ENCODE results near the gene TXNRD1. TPM values are rescaled to one million over a fixed set of nuclear protein-coding genes. Genes with fewer than 3 reads are reported as not detected.
"Not testable (repeated sequence)": the region's sequence is repeated elsewhere in the genome, so short reads cannot be mapped to it uniquely, and the experiment has no call there.

Gene TXNRD1
- 83.7 and 96.4 TPM in 2 replicates for total RNA-seq

DNA sequence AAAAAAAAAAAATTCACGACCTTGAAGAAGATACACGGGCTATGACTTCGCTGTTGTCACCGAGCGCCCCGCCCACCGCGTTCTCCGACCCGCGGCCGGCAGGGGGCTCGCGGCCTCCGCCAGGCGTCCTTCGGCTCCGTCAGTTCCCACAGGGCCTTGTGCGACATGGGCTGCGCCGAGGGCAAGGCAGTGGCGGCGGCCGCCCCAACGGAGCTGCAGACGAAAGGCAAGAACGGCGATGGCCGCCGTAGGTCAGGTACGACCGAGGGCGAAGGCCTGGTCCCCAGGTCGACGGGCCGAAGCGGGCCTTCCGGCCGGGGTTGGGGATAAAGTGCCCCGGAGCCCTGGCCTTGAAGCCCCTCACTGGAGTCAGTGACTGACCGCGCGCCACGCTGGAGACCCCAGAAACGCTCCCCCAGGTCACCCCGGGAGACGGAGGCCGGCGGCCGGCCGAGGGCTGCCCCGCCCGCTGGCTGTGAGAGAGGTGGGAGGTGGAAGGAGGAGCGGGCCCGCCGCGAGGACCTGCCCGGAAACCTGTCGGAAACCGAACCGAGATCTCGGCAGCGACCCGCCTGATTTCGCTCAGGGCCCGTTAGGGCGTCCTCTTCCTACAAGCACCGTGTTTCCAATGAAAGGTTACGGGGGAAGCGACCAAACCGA is at the start of gene TXNRD1:
Gene TXNRD1 (plus strand): TSS at position 142 of the 660 bp plus-strand sequence. CDS start 24 bp downstream, at position 166.
- Mint-ChIP-seq H3K27me3 (ENCODE audit: low read depth) (no peaks in the 10 kb centered on the region), H3K4me3 (ENCODE audit: low read depth) (peak within 1 kb of the TSS; percentile 72), H3K27ac (peak within 1 kb of the TSS; percentile 61), H3K4me1 (ENCODE audit: low read depth) (peaks cover 31% of the 10 kb centered on the region), H3K36me3 (ENCODE audit: low read depth) (no peaks in the 10 kb centered on the region), H3K9me3 (no peaks in the 10 kb centered on the region)
- intact Hi-C loops (cut with micrococcal nuclease): loop anchor here (1.0 to 5.0 kb wide), 3 partner anchors 77 to 142 kb away; partner anchors contain the start of genes EID3 and NFYB
- DNase-seq (ENCODE audit: low spot score): peak; percentile 78

DNA sequence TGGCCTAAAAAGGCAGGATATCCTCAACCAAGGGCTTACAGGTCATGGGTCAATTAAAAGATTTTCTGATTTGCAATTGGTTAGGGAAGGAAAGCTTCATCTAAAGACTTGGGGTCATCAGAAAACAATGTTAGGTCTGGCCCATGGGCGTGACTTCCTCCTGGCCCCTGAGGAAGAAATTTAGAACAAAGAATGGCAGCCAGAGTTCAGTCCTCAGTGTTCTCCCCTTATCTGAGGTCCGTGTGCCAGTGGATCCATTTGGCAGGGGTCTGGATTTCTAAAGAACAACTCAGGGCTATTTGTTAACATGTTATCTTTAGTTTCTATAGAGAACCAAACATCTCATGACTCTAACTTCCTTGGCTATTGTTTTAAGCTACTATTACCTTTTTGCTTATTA is 49.8 kb upstream of the TXNRD1 start:
- no peak overlapping the region for H3K4me3 Mint-ChIP-seq (ENCODE audit: low read depth)
- H3K36me3 Mint-ChIP-seq (ENCODE audit: low read depth): no peaks in the 10 kb centered on the region
- no peak for DNase-seq (ENCODE audit: low spot score)
- H3K27me3 Mint-ChIP-seq (ENCODE audit: low read depth): peaks cover 8% of the 10 kb centered on the region
- no peaks in the 10 kb centered on the region for H3K4me1 Mint-ChIP-seq (ENCODE audit: low read depth)
- intact Hi-C loops (cut with micrococcal nuclease): no loop called here
- H3K9me3 Mint-ChIP-seq: no peaks in the 10 kb centered on the region
- H3K27ac Mint-ChIP-seq: no peak overlapping the region

DNA sequence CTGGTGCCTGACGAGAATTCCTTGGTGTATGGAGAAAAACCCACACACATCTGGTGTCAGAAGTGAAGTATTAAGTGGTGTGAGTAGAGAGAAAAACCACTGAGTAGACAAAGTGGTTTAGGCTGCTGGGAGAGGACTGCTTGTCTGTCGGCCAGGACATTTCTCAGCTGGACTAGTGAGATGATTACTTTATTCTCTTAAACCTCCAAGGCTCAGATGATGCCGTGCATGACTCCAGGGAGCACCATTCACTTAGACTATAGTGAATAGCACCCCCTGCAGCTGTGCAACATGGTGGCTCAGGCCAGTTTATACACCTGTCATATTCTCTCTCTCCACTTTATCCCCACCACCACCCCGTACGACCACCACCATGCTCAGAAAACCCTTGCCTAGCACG is 49.1 kb upstream of the TXNRD1 start:
- peaks cover 8% of the 10 kb centered on the region for H3K27me3 Mint-ChIP-seq (ENCODE audit: low read depth)
- no peak overlapping the region for H3K4me3 Mint-ChIP-seq (ENCODE audit: low read depth)
- no peaks in the 10 kb centered on the region for H3K9me3 Mint-ChIP-seq
- intact Hi-C loops (cut with micrococcal nuclease): no loop called here
- H3K36me3 Mint-ChIP-seq (ENCODE audit: low read depth): no peaks in the 10 kb centered on the region
- no peak overlapping the region for H3K27ac Mint-ChIP-seq
- H3K4me1 Mint-ChIP-seq (ENCODE audit: low read depth): no peaks in the 10 kb centered on the region
- DNase-seq (ENCODE audit: low spot score): no peak

DNA sequence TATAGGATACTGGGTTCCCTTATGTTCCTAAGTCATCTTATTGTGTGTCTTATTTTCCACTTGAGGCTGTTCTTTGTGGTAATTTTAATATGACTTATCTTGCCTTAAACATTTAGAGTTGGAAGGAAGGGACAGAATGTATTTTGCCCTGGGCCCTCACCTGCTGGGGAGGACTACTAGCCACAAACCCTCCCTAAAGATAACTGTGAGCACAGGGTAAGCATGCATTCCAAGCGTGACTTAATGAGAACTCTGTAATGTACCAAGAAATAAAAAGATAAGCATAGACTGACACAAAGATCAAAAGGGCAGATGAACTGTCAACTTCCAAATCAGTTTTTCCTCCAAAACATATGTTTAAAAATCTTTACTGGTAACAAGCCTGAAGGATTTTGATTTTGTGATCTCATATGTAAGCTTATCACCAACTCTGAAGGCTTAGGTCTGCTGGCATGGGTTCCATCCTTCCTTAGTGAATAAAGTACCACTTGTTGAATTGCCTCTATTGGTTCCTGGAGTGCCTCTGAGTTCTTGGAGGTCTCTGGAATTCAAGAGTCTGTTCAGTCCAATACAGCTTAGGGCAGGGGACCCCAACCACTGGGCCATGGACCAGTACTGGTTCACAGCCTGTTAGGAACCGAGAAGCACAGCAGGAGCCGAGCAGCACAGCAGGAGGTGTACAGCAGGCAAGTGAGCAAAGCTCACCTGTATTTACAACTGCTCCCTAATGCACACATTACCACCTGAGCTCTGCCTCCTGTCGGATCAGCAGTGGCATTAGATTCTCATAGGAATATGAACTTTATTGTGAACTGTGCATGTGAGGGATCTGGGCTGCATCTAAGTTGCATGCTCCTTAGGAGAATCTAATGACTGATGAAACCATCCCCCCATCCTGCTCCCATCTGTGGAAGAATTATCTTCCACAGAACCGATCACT is 47.8 kb upstream of the TXNRD1 start:
- DNase-seq (ENCODE audit: low spot score): no peak
- intact Hi-C loops (cut with micrococcal nuclease): no loop called here
- peaks cover 5% of the 10 kb centered on the region for H3K27me3 Mint-ChIP-seq (ENCODE audit: low read depth)
- H3K36me3 Mint-ChIP-seq (ENCODE audit: low read depth): no peaks in the 10 kb centered on the region
- H3K9me3 Mint-ChIP-seq: no peaks in the 10 kb centered on the region
- no peak overlapping the region for H3K27ac Mint-ChIP-seq
- H3K4me3 Mint-ChIP-seq (ENCODE audit: low read depth): no peak overlapping the region
- no peaks in the 10 kb centered on the region for H3K4me1 Mint-ChIP-seq (ENCODE audit: low read depth)

DNA sequence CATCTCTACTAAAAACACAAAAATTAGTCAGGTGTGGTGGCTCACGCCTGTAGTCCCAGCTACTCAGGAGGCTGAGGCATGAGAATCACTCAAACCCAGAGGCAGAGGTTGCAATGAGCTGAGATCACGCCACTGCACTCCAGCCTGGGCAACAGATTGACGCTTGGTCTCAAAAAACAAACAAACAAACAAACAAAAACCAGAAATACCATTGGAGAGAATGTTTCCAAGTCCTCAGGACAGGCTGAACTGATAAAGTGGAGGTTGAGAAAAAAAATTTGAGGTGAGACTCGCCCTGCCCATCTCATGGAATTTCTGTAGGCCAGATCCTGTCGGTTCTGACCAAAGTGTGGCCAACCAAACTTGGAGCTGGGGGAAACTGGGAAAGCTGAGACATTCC is 47.0 kb upstream of the TXNRD1 start:
- no peak overlapping the region for H3K4me3 Mint-ChIP-seq (ENCODE audit: low read depth)
- intact Hi-C loops (cut with micrococcal nuclease): no loop called here

DNA sequence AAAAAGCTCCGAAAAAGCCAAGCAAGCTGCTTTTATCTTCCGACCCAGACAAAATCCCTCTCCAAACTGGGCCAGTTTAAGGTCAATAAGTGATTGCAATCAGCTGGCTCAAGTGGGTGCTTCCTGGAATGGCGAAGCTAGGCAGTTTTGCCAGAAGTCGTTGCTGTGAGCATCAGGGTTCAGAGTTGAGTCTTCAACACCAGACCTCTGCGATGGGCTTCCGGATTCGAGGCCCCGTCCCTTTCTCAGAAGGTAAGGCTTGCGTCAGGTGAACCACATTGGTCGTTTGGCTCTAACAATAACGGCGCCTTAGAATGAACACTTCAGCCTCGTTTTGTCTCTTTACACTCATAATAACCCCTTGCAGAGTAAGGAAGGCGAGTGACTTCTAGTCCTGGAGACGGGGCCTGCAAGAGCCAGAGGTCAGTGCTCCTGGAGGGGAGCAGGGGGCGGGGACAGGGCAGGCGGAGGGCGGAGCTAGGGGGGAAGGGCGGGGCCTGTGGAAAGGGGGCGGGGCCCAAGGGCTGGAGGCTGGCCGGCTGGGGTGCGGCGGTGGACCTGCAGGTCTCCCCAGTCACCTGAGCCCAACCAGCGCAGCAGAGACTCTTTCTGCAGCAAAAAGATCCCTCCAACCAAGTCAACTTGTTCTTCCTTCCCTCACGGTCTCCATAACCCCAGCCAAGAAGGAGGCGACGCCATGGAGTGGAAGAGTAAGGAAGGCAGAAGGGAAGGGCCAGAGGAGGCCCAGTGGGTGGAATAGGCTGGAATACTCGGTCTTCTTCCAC is 43.6 kb upstream of the TXNRD1 start:
- no peak overlapping the region for H3K4me3 Mint-ChIP-seq (ENCODE audit: low read depth)
- intact Hi-C loops (cut with micrococcal nuclease): no loop called here
- H3K36me3 Mint-ChIP-seq (ENCODE audit: low read depth): no peaks in the 10 kb centered on the region
- H3K9me3 Mint-ChIP-seq: no peaks in the 10 kb centered on the region
- H3K27me3 Mint-ChIP-seq (ENCODE audit: low read depth): peaks cover 5% of the 10 kb centered on the region
- no peak overlapping the region for H3K27ac Mint-ChIP-seq
- no peaks in the 10 kb centered on the region for H3K4me1 Mint-ChIP-seq (ENCODE audit: low read depth)
- no peak for DNase-seq (ENCODE audit: low spot score)

More for the DNA sequence above, 47.0 kb upstream of the TXNRD1 start:
- no peaks in the 10 kb centered on the region for H3K9me3 Mint-ChIP-seq
- no peak overlapping the region for H3K27ac Mint-ChIP-seq
- H3K4me1 Mint-ChIP-seq (ENCODE audit: low read depth): no peaks in the 10 kb centered on the region
- H3K36me3 Mint-ChIP-seq (ENCODE audit: low read depth): no peaks in the 10 kb centered on the region
- no peak for DNase-seq (ENCODE audit: low spot score)
- H3K27me3 Mint-ChIP-seq (ENCODE audit: low read depth): peaks cover 5% of the 10 kb centered on the region

DNA sequence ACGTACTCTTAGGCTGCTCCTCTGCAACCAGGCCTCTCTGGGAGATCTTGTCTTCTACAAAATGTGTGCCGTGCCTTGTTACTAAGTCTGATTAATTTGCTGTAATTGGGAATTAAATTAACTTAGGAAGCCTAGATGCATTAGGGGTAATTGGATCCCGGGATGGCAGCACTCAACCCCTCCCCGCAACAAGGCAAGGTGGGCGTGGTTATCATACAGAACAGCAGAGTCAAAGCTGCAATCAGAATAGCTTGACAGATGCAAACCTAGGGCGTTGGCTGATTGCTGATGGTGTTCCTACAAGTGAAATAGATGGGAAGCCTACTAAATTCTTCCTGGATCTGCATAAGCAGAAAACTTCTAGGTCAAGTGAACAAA is 43.0 kb upstream of the TXNRD1 start:
- no peak for DNase-seq (ENCODE audit: low spot score)
- Mint-ChIP-seq H3K36me3 (ENCODE audit: low read depth) (no peaks in the 10 kb centered on the region), H3K4me3 (ENCODE audit: low read depth) (no peak overlapping the region), H3K9me3 (no peaks in the 10 kb centered on the region), H3K4me1 (ENCODE audit: low read depth) (peaks cover 5% of the 10 kb centered on the region), H3K27ac (no peak overlapping the region), H3K27me3 (ENCODE audit: low read depth) (peaks cover 5% of the 10 kb centered on the region)
- intact Hi-C loops (cut with micrococcal nuclease): no loop called here

DNA sequence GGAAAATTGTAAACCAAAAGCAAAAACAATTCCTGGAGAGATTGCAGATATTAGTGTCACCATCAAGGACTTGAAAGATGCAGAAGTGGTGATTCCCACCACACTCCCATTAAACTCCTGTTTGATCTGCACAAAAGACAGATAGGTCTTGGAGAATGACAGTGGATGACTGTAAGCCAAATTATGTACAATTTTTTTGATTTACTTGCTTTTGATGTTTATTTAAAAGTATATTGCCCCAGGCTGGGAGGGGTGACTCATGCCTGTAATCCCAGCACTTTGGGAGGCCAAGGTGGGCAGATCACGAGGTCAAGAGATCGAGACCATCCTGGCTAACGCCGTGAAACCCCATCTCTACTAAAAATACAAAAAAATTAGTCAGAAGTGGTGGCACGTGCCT is 41.8 kb upstream of the TXNRD1 start:
- H3K4me1 Mint-ChIP-seq (ENCODE audit: low read depth): peaks cover 14% of the 10 kb centered on the region
- not testable (repeated sequence) for H3K27me3 Mint-ChIP-seq (ENCODE audit: low read depth)

DNA sequence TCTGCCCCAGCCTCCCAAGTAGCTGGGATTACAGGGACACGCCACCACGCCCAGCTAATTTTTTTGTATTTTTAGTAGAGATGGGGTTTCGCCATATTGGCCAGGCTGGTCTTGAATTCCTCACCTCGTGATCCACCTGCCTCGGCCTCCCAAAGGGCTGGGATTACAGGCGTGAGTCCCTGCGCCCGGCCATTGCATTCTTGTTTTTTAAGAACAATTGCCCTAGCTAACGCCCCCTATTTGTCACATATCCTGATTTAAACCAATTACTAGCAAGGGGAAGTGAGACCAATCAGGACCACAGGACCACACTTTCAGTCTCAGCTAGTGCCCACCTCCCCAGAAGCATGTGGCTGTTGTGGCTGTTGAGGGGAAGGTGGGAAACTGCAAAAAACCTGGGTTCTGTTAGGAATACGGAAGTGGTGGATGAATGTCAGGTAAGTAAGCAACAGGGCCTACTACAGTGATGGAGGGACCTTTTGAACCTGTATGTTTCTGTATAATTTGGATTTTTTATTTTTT is 39.8 kb upstream of the TXNRD1 start:
- H3K27me3 Mint-ChIP-seq (ENCODE audit: low read depth): no peaks in the 10 kb centered on the region
- no peaks in the 10 kb centered on the region for H3K9me3 Mint-ChIP-seq
- intact Hi-C loops (cut with micrococcal nuclease): no loop called here
- H3K4me3 Mint-ChIP-seq (ENCODE audit: low read depth): no peak overlapping the region
- H3K4me1 Mint-ChIP-seq (ENCODE audit: low read depth): peaks cover 14% of the 10 kb centered on the region
- H3K27ac Mint-ChIP-seq: no peak overlapping the region
- DNase-seq (ENCODE audit: low spot score): no peak
- no peaks in the 10 kb centered on the region for H3K36me3 Mint-ChIP-seq (ENCODE audit: low read depth)

More for the DNA sequence above, 41.8 kb upstream of the TXNRD1 start:
- H3K9me3 Mint-ChIP-seq; intact Hi-C loops (cut with micrococcal nuclease); H3K4me3 Mint-ChIP-seq (ENCODE audit: low read depth); H3K36me3 Mint-ChIP-seq (ENCODE audit: low read depth); H3K27ac Mint-ChIP-seq; DNase-seq (ENCODE audit: low spot score): not testable (repeated sequence)

DNA sequence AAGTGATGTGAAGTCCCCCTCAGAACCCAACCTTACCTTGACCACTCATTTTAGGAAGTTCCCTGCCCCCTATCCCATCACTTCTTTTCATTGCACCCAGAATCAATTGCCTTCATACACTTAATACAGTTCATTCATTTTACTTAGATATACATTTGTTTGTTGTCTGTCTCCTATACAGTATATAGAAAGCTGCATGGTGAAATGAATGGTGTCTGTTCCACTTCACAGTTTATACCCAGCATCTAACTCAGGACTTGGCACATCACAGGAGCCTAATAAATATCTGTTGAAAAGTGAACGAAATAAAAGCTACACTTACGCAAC is 38.3 kb upstream of the TXNRD1 start:
- no peaks in the 10 kb centered on the region for H3K9me3 Mint-ChIP-seq
- intact Hi-C loops (cut with micrococcal nuclease): loop anchor here (1.0 kb wide), 1 partner anchor 42 kb away; no protein-coding TSS in a partner anchor
- H3K36me3 Mint-ChIP-seq (ENCODE audit: low read depth): no peaks in the 10 kb centered on the region
- no peak overlapping the region for H3K4me3 Mint-ChIP-seq (ENCODE audit: low read depth)
- DNase-seq (ENCODE audit: low spot score): no peak
- H3K27me3 Mint-ChIP-seq (ENCODE audit: low read depth): no peaks in the 10 kb centered on the region
- no peak overlapping the region for H3K27ac Mint-ChIP-seq
- peaks cover 14% of the 10 kb centered on the region for H3K4me1 Mint-ChIP-seq (ENCODE audit: low read depth)

DNA sequence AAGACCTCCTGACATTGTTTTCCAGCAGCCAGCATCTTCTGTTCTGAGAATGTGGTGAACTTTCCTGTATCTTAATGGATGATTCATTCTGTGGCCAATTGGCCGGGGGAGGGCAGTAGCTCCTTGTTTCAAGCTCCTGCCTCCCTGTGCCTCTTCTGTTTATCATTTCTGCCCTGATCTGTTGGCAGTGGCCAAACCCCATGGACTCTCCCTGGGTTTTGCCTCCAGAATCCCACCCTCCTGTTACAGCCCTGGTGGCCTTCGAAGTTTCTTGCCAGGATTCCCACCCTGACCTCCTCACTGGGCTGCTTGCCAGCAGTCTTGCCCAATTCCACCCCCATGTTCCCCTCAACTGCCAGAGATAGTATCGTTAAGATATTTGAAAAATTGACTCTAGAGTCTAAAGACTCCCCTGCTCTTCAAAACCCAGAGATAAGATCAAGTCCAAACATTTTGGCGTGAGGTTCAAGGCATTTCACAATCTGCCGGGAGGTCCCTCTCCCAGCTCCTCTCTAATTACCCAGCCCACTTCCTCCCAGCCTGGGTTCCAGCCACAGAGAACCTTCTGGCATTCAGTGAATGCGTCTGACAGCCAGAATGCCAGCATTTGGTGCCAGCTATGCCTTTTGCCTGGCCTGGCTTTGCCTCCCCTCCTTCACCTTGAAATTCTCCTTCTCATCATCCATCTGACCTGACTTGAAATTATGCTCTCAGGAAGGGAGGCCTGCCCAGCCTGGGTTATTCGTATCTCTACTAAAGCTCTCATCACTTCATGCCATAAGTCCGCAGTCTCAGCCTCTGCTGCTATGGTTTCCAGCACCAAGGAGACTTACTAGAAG is 37.7 kb upstream of the TXNRD1 start:
- DNase-seq (ENCODE audit: low spot score): no peak
- intact Hi-C loops (cut with micrococcal nuclease): loop anchor here (1.0 kb wide), 1 partner anchor 41 kb away; no protein-coding TSS in a partner anchor
- H3K36me3 Mint-ChIP-seq (ENCODE audit: low read depth): no peaks in the 10 kb centered on the region
- H3K4me3 Mint-ChIP-seq (ENCODE audit: low read depth): no peak overlapping the region
- H3K4me1 Mint-ChIP-seq (ENCODE audit: low read depth): peaks cover 14% of the 10 kb centered on the region
- H3K27me3 Mint-ChIP-seq (ENCODE audit: low read depth): no peaks in the 10 kb centered on the region
- peak overlapping the region; percentile 54 for H3K27ac Mint-ChIP-seq
- H3K9me3 Mint-ChIP-seq: no peaks in the 10 kb centered on the region

DNA sequence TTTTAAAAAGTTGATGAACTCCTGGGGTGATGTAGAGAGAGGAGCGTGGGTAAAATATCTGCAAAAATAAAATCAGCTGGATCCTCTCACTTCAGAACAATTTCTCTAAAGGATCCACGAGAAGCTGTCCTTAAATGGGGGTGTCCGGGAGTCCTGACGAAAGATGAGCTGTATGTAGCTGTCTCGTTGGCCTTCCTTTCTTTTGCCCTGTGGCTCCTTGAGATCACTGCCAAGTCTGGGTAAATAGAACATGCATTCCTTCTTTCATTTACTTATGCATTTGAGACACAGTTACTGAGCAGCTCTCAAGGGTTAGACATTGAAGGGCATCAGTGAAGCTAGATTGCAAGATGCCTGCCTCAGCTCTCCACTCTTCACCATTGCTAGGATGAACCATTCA is 35.2 kb upstream of the TXNRD1 start:
- no peak for DNase-seq (ENCODE audit: low spot score)
- Mint-ChIP-seq H3K9me3 (peaks cover 6% of the 10 kb centered on the region), H3K27ac (no peak overlapping the region), H3K36me3 (ENCODE audit: low read depth) (no peaks in the 10 kb centered on the region), H3K4me3 (ENCODE audit: low read depth) (no peak overlapping the region), H3K4me1 (ENCODE audit: low read depth) (peaks cover 14% of the 10 kb centered on the region), H3K27me3 (ENCODE audit: low read depth) (no peaks in the 10 kb centered on the region)
- intact Hi-C loops (cut with micrococcal nuclease): no loop called here

Data from activated T-helper 2 cell treated with anti-CD3 and anti-CD28 coated beads, Interferon-gamma antibody, Interleukin-2, Interleukin-4, amounts not matched to agents 10 μg/mL and 5 μg/mL and 100 μg/mL, durations not matched to agents 14 hours and 24 hours and 36 hours (primary cell).